ELR (cell line): ENCODE data around the gene LCA5.
"Not testable (repeated sequence)": the region's sequence is repeated elsewhere in the genome, so short reads cannot be mapped to it uniquely, and the experiment has no call there.

ENCODE experiments used
- DNase-seq: peaks from one replicate; pipeline ENCODE4 v3.0.0-alpha.2; 2015; ENCODE audit warnings: low read depth

Gene LCA5

DNA sequence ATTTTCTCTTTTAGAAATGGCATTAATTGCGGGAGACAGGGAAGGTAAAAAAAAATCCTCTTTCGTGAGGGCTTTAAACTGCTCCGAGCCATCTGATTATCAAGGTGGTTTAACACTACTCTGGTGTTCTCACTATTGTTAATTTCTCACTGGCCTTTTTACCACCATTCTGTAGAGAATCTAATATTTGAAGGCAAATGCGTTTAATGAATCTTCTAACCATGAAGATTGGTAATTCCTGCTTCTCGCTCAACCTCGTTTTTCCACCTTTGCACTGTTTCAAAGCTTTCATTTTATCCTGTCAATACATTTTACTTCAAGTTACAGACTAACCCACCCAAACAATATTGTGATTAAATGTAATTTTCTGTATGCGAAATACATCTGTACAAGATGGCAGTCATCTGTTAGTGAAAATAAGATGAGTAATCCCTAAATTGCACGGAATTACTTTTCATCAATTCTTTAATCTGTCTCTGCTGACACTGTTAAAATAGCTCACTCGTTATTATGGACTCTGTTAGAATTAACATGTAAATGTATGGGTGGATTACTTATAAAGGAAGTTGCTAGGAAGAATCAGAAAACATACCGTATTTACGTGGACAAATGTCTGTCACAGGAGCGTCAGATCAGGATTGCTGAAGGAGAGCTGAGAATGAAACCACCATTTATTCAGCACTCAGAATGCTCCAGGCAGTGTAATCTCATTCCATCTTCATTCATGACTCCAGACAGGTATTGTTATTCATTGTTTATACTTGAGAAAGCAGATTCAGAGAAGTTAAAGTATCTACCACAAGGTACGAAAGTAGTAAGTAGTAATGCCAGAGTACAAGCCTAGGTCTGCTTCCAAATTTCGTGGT lies 1.1 kb upstream of the LCA5 start:
- DNase-seq, result peak; percentile 32

DNA sequence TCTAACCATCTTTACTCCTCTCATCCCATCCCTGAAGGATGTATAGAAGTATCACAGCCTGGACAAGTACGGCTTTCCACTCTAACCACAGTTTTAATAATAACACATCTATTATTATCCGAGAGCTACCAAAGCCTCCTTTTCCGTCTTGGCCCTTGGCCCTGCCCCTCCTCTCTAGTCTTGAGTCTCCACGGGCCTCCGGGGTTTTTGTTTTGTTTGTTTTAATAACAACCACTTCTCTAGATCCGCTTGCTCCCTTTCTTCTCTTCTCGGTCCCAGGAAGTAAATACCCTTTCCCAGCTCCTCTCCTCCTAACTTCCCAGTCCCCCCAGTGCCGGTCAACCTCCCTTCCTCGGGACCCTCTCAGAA lies 661 bp downstream of the LCA5 start:
- peak; percentile 42 for DNase-seq

DNA sequence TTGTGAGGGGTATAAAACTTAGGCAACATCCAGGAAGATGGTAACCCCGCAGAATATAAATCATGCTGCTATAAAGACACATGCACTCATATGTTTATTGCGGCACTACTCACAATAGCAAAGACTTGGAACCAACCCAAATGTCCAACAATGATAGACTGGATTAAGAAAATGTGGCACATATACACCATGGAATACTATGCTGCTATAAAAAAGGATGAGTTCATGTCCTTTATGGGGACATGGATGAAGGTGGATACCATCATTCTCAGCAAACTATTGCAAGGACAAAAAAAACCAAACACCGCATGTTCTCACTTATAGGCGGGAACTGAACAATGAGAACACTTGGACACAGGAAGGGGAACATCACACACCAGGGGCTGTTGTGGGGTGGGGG lies 7.7 kb downstream of the LCA5 start:
- DNase-seq, result not testable (repeated sequence)

DNA sequence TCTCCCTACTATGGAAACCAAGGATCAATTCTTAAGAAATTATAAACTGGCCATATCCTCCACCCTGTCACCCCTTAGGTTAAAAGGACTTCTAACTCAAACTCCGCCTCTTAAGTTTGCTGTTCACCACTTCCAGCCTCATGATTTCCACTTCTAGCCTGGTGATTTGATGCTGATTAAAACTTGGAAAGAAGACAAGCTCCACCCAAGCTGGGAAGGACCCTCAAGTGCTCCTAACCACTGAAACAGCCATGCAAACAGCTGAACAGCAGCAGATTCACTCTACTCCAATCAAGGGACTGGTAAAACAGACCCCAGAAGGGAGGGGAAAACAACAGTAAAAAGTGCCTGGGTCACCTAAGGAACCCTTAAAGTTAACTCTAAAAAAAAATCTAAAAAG lies 10.3 kb downstream of the LCA5 start:
- no peak for DNase-seq

DNA sequence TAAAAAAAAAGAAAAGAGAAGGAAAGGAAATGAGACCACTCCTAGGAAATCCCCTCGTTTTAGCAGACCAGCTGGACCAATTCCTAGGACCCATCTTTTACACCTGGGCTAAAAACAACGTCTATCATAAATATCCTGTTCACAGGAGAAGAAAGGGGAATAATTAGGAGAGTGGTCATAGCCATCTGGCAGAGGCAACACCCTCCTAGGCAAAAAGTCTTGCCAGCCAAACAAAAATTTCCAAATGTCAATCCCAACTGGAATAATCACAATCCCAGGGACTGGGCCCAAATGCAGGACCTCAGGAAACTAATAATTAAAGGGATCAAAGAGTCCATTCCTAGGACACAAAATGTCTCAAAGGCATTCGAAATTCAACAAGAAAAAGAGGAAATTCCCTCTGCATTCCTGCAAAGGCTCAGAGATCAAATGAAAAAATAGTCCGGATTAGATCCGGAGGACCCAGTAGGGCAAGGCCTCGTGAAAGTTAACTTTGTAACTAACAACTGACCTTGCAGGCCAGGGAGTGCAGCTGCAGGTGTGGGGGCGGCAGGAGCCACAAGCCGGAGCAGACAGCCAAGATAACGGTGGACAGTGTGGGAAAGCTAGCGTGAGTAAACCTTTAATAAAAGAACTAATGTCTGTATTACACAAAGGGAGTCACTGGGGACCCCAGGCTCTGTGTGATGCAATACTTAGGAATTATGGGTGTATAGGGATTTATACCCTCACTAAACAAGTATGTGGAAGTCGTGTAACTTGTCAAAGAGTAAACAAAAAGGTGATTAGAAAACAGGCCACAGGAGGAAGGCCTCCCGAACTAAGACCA lies 11.7 kb downstream of the LCA5 start:
- no peak for DNase-seq

DNA sequence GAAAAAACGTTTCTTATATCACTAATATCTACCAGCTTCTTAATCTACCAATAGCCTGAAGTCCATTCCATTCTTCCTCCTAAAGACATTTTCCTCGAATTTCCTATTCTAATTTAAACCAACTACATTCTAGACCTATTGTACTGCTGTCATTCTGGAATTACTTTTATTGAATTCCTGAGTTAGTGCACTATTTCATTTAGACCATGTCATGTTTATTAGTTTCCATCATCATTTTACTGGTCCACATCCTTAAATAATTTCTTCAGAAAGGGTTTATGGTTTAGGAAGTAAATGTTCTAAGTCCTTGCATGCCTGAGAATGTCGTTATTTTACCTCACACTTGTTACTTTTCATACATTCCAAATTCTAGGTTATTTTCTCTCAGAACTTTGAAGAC lies 13.2 kb downstream of the LCA5 start:
- DNase-seq, result no peak

DNA sequence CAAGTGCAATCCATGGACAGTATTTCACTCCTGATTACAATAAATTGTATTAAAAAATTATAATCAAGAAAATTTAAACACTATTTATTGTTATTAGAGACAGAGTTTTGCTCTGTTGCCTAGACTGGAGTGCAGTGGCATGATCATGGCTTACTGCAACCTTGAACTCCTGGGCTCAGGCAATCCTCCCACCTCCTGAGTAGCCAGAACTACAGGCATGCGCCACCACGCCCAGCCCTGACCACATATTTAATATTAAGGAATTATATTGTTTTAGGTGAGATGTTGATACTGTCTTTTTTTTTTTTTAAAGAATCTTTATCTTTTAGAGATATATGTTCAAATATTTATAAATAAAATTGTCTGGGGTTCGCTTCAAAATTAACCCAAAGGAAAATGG lies 14.6 kb downstream of the LCA5 start:
- DNase-seq, result no peak

DNA sequence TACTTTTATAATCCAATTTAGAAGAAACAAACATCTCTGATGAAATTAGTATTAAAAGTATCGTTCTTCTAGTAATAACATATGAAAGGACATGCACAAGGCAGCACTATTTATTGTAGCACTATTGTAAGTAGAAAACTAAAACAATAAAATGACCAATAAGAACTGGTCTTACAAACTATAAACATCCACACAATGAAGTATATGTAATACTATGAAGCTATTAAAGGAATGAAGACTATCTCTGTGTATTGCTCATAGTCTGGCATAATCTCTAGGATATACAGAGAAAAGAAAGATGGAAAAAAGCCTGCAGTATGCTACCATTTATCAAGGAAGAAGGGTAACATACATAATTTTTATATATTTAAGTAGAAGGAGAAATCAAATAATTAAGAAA lies 16.7 kb downstream of the LCA5 start:
- no peak for DNase-seq

DNA sequence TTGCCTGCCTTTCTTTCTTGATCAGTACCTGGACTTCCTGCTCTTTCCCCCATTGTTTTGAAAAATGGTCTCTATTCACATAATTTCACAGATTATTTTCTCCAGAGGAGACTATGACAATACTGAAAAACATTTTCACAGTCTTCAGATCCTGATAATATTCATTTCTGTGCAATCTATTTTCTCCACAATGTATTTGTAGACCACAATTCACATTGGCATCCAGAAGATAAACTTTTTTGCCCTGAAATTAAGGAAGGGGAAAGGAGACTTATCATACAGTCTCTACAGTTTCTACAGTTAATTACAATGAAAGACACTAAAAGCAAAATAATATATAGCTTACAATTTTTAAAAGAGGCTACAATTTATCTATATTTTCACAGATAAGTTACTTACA lies 18.4 kb downstream of the LCA5 start:
- DNase-seq, result no peak

DNA sequence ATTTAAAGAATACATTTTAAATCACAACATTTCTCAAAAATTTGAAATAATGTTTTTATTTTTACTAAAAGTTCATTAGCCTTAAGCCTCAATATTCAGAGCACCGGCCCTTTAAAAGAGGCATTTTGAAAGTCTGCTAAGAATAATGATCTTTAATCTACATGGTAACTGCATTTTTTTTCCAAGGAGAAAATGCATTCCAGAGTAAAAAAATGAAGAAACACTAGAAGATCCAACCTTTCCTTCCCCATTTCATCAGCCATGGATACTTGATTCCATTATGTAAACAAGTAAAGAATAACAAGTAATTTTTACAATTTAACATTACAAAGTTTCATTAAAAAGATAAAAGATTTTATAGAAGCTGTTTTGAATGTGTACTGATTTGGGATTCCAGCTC lies 21.8 kb downstream of the LCA5 start:
- DNase-seq, result no peak

DNA sequence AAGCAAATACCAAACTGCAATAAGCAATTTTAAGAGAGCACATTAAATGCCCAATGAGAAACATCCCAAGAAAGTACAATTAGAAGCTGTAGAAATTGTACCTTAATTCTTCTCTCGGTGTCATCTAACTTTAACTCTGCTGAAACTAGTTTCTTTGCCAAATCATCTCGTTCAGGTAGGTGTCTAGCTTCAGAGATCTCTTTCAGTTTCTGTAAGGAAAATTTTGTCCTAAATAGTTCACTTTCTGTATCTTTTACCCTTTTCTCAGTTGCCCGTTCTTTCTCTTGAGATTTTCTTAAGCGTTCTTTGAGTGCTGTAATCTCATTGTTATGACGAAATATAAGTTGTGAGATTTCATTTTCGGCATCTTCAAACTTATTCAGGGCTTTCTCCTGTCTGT lies 24.1 kb downstream of the LCA5 start:
- no peak for DNase-seq

DNA sequence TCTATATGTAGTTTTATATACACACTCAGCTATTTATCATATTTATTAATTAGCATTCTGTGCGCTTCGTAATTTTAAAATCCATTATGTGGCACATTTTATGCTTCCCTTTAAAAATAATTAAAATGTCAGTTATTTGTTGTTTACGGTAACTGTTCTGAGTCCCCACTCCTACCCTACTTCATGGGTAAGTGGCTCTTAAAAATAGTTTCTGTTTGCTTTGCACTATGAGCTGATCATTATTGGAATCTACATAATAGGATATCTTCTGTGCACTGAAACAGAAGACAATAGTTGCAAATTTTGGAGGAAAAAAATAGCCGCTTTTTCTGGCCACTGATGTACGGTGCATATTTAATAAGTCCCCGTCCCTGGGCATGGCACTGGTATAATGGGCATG lies 25.2 kb downstream of the LCA5 start:
- no peak for DNase-seq

DNA sequence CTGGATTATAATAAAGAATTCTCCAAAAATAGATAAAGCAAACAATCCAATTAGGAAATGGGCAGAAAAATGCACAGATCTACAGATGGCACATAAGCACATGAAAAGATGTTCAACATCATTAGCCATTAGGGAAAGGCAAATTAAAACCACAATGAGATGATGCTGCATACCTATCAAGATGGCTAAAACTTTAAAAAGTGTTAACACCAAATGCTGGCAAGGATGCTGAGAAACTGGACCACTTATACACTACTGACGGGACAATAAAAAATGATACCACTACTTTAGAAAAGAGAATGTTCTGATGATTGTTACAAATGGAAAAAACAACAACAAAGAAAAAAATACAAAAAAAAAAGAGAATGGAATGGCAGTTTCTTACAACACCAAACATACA lies 26.5 kb downstream of the LCA5 start:
- DNase-seq, result no peak

DNA sequence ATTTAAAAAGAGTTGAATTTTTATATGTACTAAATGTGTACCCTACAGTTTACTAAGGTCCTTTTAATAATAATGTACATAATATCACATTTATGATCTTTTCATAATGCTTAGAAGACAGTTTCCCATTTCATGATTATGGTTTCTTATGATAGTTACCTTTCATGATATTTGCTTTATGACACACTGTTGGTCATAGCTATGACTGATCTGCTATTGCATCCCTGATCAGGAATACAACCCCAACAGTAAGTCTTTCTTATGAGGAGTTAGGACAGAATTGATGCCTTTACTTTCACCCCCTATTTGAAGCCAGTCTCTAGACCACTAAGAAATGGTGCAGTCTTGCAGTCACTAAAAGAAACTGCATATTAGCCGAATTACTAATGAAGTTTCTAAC lies 31.0 kb downstream of the LCA5 start:
- peak; percentile 46 for DNase-seq

DNA sequence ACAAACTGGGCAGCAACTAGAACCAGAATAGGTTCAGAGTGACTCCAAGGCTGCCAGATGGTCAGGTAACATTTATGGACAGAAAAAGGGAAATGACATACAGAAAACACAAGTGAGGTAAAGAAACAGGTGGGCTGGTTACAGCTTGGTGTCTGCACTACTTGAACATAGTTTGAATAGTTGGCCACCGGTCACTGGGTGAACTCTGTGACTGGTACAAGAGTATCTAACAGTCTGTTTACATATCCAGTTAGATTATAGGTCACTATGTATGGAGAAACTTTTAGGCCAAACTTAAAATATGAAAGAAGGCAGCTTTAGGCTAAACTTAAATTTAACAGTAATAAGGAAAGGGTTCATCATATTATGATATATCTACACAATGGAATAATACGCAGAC lies 32.9 kb downstream of the LCA5 start:
- DNase-seq, result no peak

DNA sequence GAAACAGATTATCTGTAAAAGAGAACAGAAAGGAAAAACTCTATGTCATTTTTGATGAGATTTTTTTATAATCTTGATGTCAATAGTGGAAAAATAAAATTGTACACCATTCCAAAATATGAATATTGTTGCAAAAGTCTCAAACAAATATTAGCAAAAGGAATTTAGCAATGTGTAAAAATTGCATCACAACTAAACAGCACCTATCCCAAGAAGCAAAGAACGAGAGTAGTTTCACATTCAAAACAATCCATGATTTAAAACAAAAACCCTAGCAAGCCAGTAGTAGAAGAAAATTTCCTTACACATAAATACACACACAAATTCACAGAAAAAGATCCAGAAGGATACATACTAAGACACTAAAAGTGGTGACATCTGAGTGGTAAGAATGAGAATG lies 38.4 kb downstream of the LCA5 start:
- DNase-seq, result no peak

DNA sequence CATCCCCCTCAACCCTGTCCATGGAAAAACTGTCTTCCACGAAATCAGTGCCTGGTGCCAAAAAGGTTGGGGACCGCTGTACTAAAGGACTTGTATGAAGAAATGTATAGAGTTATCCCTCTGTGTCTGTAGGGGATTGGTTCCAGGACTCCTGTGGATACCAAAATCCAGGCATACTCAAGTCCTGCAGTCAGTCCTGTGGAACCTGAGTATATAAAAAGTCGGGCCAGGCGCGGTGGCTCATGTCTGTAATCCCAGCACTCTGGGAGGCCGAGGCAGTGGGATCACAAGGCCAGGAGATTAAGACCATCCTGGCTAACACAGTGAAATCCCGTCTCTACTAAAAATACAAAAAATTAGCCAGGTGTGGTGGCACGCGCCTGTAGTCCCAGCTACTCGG lies 42.0 kb downstream of the LCA5 start:
- no peak for DNase-seq

DNA sequence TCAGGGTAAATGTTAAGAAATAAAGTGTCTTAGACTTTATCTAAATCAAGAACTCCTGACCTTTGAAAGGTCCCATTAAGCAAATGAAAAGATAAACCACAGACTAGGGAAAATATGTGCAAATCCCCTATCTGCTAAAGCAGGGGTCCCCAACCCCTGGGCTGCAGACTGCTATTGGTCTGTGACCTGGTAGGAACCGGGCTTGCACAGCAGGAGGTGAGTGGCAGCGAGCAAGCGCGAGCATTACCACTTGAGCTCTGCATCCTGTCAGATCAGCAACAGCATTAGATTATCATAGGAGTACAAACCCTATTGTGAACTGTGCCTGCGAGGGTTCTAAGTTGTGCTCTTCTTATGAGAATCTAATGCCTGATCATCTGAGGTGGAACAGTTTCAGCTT lies 42.4 kb downstream of the LCA5 start:
- DNase-seq, result no peak

DNA sequence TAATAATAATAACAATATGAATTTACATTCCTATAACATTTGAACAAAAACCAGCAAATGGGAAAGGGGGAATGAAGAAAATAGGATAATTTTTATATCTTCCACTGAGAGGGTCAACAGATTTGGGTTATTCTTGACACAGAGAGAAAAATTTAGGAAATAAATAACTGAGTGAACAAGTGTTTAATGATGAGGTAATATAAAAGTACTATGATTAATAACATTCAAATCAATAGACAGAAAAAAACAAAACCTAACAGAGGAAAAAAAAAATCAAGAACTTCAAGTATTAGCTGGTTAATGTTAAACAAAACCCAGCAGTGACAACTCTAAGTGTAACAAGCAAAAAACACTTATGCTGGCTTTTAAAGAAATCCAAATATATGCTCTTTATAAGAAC lies 66.5 kb downstream of the LCA5 start:
- DNase-seq, result no peak

DNA sequence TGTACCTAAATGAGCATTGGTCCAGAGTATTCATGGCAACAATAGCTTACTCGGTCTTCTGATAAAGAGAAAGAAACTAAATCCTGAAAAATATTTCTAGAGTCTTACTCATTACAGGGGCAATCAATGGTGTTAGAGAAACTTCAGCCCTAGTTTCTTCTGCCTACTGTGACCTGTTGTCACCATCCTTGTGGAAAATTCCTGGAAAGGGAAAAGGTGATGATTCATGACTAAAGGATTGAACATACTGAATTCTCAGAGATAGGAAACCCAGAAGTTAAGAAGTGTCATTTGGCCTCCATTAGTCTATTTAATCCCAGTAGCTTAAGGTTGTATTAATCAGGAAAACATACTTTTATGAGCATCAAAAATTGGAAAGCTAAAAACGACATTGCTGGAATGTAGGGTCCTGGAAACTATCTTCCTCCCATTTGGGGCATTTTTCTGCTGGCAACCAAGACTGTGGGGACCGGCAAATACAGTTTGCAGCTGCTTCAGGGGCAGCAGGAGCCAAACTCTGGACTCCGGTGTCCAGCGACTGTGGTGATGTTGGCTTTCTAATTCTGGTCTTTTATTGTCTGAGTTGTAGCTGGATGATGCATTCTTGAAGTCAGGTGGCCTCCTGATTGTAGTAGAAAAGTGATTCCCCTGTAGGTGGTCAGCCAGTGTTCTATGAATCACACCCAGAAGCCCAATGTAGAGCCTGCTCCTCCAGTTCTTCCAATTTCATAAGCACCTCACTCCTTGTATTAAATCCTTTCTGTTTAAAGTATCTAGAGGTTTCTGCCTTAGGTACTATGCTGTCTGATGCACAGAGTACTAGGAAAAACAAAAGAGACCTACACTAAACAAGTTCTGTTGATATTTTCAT lies 67.6 kb downstream of the LCA5 start:
- DNase-seq, result no peak

DNA sequence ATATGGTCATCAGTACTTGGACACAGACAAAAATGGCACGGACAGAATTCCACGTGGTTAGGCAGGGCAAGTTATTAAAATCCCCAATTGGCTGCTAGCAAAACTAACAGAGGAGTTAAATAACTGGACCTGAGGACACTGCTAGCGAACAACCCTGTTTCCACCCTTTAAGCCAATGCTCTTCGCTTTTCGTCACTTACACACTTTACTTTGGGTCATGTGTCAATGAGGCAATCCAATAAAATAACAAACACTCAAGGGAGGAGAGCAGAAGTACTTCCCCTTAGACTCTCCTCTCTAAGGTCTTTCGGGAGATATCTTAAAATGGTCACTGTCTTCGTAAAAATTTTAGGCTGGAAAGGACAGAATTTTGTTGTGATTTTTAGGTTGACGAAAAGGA lies 68.6 kb downstream of the LCA5 start:
- no peak for DNase-seq

DNA sequence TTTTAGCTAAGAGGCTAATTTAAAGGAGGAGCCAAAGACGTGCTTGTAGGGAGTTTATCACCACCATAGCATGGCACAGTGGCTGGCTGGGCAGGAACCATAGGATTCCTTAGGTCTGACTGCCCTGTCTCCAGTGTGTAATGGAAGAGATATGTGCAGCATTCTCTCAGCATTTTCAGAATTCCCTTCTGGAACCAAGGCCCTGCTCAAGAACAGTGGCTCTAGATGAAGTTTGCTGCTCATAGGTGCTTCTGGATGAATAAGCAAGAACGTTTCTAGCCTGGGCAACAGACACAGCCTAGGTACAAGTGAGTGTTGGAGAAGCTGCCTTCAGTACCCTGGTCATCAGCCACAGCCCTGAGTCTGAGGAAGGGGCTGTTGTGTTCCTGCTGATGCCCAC lies 69.1 kb downstream of the LCA5 start:
- DNase-seq, result peak; percentile 23

DNA sequence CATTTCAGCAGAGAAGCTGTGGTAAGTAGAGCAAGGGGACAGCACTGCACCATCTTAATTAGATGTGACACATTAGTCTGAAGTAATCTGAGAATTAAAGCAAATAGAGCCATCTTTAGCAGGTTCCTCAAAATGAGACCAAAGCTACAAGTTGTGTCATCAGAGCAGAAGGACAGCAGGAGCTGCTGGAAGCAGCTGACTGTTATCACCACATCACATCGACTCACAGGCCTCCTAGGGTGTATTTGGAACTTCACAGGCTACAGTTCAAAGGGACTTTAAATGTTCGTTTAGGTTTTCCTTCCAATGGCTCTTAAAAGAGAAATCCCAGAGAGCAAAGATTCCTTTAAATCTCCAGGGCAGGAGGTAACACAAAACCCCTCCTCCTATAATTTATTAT lies 69.5 kb downstream of the LCA5 start:
- peak; percentile 8 for DNase-seq
